Stimulated activated naive CD4-positive, alpha-beta T cell treated with Interleukin-2 at 50 U/mL for 16 hours (primary cell): Measurements from ENCODE around the gene WNK3.

Experiments
- DNase-seq: peaks from one replicate; lab custom pipeline; 2025; lab: John Stamatoyannopoulos, UW

Gene WNK3

GRCh38 chrX:54171091-54171490 is 186.8 kb downstream of the WNK3 start:
- DNase-seq: no peak

- DNase-seq: no peak
These were observed 190.9 kb downstream of the WNK3 start for GRCh38 chrX:54166915-54167314.

- no peak for DNase-seq
These were observed 200.3 kb downstream of the WNK3 start for GRCh38 chrX:54157561-54157960.
